ENCODE measurements around the gene SHROOM3.
A peak's percentile ranks its signal among the peaks of the same experiment; 100 is the strongest.

Gene SHROOM3

DNA sequence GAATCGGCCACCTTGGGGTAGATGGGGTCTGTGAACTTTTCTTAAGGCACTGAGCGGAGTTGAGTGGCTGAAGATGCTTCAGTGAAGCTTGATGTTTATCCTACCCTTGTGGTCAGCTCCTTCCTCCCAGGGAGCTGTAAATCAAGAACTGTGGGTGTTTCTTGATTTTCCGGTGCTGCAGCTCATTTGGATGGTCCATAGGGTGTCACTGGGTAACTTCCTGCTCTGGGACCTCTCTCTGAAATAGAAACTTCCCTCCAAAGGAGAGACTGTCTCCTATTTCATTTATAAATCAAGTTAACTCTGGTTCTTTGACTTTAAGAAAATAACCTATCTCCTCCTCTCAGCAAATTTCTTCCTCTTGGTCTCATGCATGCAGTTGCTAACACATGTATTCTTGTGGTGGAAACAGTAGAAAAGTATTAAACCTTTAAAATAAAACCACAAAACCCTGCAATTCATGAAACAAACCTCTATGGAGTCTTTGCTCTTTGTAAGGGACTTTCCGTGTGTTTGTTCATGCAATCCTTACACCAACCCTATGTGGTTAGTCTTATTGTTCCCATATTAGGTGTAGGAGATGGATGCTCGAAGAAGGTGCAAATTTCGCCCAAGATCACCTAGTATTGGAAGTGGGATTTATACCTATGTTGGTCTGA is 110.3 kb downstream of the SHROOM3 start:
- TF ChIP-seq RAD21 (IDR thresholded peaks at IDR 0.05; ENCODE audit: low read depth) (no peak), TCF12 (IDR thresholded peaks at IDR 0.05; ENCODE audit: low read depth) (peak; percentile 69), FOXM1 (IDR thresholded peaks at IDR 0.05; ENCODE audit: borderline replicate concordance, low read depth) (peak; percentile 63; the same call in 1 of the 2 replicates), CREB1 (IDR thresholded peaks at IDR 0.05; ENCODE audit: low read depth) (no peak), YY1 (IDR thresholded peaks at IDR 0.05; ENCODE audit: low read depth) (no peak), TAF1 (IDR thresholded peaks at IDR 0.05; ENCODE audit: low read depth) (no peak), NFIC (IDR thresholded peaks at IDR 0.05) (peak; percentile 14; the same call in 1 of the 2 replicates), EP300 (IDR thresholded peaks at IDR 0.05; ENCODE audit: borderline replicate concordance) (peak; percentile 79; the same call in 1 of the 2 replicates), TEAD4 (IDR thresholded peaks at IDR 0.05) (peak; percentile 27; the same call in 1 of the 2 replicates)

DNA sequence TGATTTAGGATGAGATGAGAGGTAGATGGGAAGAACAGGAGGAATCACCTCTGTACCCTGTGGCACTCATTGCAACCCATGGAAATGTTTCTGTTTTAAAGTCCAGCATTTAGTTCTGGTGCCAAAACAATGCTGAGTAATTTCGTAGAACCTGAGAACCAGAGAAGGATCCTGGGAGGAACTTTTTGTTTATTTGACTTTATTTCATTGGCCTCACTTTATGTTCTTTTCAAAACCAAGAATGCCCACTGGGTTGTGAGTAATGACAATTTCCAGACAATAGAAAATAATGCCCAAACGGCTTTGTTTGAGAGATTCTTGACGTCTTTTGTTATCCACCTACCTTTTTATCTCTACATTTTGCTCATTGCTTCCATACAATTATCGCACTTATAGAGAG is 111.3 kb downstream of the SHROOM3 start:
- TF ChIP-seq FOXM1 (IDR thresholded peaks at IDR 0.05; ENCODE audit: borderline replicate concordance, low read depth) = no peak
- TF ChIP-seq, protein P1, sequence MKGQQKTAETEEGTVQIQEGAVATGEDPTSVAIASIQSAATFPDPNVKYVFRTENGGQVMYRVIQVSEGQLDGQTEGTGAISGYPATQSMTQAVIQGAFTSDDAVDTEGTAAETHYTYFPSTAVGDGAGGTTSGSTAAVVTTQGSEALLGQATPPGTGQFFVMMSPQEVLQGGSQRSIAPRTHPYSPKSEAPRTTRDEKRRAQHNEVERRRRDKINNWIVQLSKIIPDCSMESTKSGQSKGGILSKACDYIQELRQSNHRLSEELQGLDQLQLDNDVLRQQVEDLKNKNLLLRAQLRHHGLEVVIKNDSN (IDR thresholded peaks at IDR 0.05) = no peak
- TF ChIP-seq TEAD4 (IDR thresholded peaks at IDR 0.05) = no peak
- no peak for TF ChIP-seq NFIC (IDR thresholded peaks at IDR 0.05)
- TF ChIP-seq CEBPB (IDR thresholded peaks at IDR 0.05) = no peak
- no peak for TF ChIP-seq EGR1 (IDR thresholded peaks at IDR 0.05)
- TF ChIP-seq CREB1 (IDR thresholded peaks at IDR 0.05; ENCODE audit: low read depth) = no peak
- no peak for TF ChIP-seq ZBTB7A (IDR thresholded peaks at IDR 0.05; ENCODE audit: low read depth)
- TF ChIP-seq EP300 (IDR thresholded peaks at IDR 0.05; ENCODE audit: borderline replicate concordance) = no peak
- TF ChIP-seq, protein P2, sequence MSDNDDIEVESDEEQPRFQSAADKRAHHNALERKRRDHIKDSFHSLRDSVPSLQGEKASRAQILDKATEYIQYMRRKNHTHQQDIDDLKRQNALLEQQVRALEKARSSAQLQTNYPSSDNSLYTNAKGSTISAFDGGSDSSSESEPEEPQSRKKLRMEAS (IDR thresholded peaks at IDR 0.05) = no peak
- no peak for TF ChIP-seq YY1 (IDR thresholded peaks at IDR 0.05; ENCODE audit: low read depth)
- TF ChIP-seq, protein P3, sequence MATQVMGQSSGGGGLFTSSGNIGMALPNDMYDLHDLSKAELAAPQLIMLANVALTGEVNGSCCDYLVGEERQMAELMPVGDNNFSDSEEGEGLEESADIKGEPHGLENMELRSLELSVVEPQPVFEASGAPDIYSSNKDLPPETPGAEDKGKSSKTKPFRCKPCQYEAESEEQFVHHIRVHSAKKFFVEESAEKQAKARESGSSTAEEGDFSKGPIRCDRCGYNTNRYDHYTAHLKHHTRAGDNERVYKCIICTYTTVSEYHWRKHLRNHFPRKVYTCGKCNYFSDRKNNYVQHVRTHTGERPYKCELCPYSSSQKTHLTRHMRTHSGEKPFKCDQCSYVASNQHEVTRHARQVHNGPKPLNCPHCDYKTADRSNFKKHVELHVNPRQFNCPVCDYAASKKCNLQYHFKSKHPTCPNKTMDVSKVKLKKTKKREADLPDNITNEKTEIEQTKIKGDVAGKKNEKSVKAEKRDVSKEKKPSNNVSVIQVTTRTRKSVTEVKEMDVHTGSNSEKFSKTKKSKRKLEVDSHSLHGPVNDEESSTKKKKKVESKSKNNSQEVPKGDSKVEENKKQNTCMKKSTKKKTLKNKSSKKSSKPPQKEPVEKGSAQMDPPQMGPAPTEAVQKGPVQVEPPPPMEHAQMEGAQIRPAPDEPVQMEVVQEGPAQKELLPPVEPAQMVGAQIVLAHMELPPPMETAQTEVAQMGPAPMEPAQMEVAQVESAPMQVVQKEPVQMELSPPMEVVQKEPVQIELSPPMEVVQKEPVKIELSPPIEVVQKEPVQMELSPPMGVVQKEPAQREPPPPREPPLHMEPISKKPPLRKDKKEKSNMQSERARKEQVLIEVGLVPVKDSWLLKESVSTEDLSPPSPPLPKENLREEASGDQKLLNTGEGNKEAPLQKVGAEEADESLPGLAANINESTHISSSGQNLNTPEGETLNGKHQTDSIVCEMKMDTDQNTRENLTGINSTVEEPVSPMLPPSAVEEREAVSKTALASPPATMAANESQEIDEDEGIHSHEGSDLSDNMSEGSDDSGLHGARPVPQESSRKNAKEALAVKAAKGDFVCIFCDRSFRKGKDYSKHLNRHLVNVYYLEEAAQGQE (IDR thresholded peaks at IDR 0.05; ENCODE audit: low read depth) = no peak

DNA sequence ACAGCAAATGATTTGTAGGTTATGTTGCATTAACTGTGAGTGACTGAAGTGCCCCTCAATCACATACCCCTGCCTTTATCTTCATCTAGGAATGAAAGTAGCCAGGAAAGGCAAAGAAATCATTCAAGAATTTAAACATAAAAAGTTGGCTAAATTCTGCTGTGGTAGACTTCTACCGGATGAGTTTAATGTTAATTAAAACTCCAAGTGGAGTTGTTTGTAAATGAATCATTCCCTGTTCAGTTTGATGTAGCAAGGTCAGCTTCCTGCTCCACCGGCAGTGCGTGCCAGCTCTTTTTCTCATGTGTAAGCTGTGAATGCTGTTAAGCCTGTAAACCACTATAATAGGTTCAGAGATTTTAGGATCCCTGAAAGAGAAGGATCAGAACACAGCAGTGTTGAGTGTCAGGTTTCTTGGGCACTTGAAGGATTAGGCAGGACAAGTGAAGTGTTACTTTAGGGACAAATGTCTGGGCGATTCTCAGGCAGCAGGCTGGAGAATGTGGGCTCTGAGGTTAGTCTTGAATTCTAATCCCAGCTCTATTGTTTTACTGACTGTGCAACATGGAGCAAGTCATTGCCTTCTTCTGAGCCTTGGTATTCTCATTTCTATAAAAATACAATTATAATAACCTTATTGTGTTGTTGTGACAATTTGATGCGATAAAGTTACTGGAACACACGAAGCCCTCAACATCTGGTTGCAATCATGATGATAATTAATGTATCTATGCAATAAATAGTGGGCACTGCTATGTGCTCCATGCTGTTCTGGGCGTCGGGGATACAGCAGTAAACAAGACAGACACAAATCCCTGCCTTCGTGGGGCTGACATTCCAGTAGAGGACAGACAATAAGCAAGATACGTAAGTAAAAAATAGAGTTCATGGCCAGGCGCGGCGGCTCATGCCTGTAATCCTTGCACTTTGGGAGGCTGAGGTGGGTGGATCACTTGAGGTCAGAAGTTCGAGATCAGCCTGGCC is 112.0 kb downstream of the SHROOM3 start:
- TF ChIP-seq YY1 (IDR thresholded peaks at IDR 0.05; ENCODE audit: low read depth) (0 out of 2 replicates have a peak, but pooled peaks have one; percentile 13), EP300 (IDR thresholded peaks at IDR 0.05; ENCODE audit: borderline replicate concordance) (peak; percentile 96), RAD21 (IDR thresholded peaks at IDR 0.05; ENCODE audit: low read depth) (0 out of 2 replicates have a peak, but pooled peaks have one; percentile 1), NFIC (IDR thresholded peaks at IDR 0.05) (peak; percentile 73), CEBPB (IDR thresholded peaks at IDR 0.05) (peak; percentile 53; the same call in 1 of the 2 replicates), TCF12 (IDR thresholded peaks at IDR 0.05; ENCODE audit: low read depth) (peak; percentile 93), ZBTB7A (IDR thresholded peaks at IDR 0.05; ENCODE audit: low read depth) (no peak), EGR1 (IDR thresholded peaks at IDR 0.05) (no peak), TAF1 (IDR thresholded peaks at IDR 0.05; ENCODE audit: low read depth) (no peak), FOXM1 (IDR thresholded peaks at IDR 0.05; ENCODE audit: borderline replicate concordance, low read depth) (peak; percentile 96), CREB1 (IDR thresholded peaks at IDR 0.05; ENCODE audit: low read depth) (no peak), TEAD4 (IDR thresholded peaks at IDR 0.05) (peak; percentile 57)
- TF ChIP-seq, protein P1 (IDR thresholded peaks at IDR 0.05) = no peak
- TF ChIP-seq, protein P3 (IDR thresholded peaks at IDR 0.05; ENCODE audit: low read depth) = no peak
- TF ChIP-seq, protein P2 (IDR thresholded peaks at IDR 0.05) = peak; percentile 53; the same call in 1 of the 2 replicates

DNA sequence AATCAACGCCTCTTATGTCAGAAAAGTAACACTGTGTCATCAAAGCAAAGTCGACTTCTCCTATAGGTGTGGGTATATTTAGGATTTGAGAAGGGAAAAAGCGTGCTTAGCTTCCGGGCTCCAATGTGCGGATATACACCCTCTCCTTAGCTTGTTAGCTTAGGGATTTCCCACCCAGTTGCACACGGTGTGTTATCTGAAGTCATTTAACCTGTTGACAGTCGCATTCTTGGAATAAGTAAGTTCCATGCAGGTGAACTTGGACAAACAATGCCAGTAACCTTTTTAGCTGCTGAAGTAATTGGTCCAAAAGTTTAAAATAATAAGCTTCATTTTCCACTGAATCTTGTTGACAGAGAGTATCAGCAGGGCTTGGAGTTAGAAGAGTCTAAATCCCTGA is 113.7 kb downstream of the SHROOM3 start:
- TF ChIP-seq ZBTB7A (IDR thresholded peaks at IDR 0.05; ENCODE audit: low read depth) = no peak
- TF ChIP-seq TEAD4 (IDR thresholded peaks at IDR 0.05) = peak; percentile 89
- TF ChIP-seq CREB1 (IDR thresholded peaks at IDR 0.05; ENCODE audit: low read depth) = no peak
- TF ChIP-seq TCF12 (IDR thresholded peaks at IDR 0.05; ENCODE audit: low read depth) = peak; percentile 30; the same call in 1 of the 2 replicates
- TF ChIP-seq EP300 (IDR thresholded peaks at IDR 0.05; ENCODE audit: borderline replicate concordance) = peak; percentile 59; the same call in 1 of the 2 replicates
- TF ChIP-seq, protein P2 (IDR thresholded peaks at IDR 0.05) = peak; percentile 63; the same call in 1 of the 2 replicates
- TF ChIP-seq YY1 (IDR thresholded peaks at IDR 0.05; ENCODE audit: low read depth) = no peak
- no peak for TF ChIP-seq TAF1 (IDR thresholded peaks at IDR 0.05; ENCODE audit: low read depth)
- no peak for TF ChIP-seq EGR1 (IDR thresholded peaks at IDR 0.05)
- TF ChIP-seq, protein P3 (IDR thresholded peaks at IDR 0.05; ENCODE audit: low read depth) = no peak
- no peak for TF ChIP-seq CEBPB (IDR thresholded peaks at IDR 0.05)
- TF ChIP-seq, protein P1 (IDR thresholded peaks at IDR 0.05) = no peak
- TF ChIP-seq RAD21 (IDR thresholded peaks at IDR 0.05; ENCODE audit: low read depth) = no peak
- TF ChIP-seq NFIC (IDR thresholded peaks at IDR 0.05) = no peak
- TF ChIP-seq FOXM1 (IDR thresholded peaks at IDR 0.05; ENCODE audit: borderline replicate concordance, low read depth) = no peak

All from Ishikawa (cell line).